Measurements from ENCODE around the gene XK.

Gene XK

GRCh38 chrX:37697169-37697760 is 11.7 kb downstream of the XK start:
- DNase-seq, result no peak
- no peak for TF ChIP-seq GATA1 (IDR thresholded peaks at IDR 0.05; ENCODE audit: low read depth, low read length)
- no peak for TF ChIP-seq POLR2A (IDR thresholded peaks at IDR 0.05; ENCODE audit: low read length)

DNA sequence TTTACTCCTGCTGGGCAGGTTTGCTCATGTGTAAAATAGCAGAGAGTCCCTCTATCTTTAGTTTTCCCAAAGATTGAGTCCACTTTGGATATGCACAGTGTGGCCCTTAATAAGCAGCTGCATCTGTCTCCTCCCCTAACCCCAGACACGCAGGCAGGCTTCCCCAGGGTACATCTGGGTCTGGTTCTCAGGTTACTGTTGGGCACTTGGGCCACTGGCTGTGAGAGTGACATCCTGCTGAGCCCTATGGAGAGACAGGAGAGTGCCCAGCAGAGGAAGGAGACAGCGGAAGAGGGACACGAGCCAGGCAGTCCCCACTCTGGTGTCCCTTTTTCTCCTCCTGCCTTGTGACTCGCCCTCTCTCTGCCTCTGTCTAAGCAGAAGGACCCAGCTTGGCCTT is 16.0 kb downstream of the XK start:
- DNase-seq, result no peak
- TF ChIP-seq POLR2A (IDR thresholded peaks at IDR 0.05; ENCODE audit: low read length) (no peak), GATA1 (IDR thresholded peaks at IDR 0.05; ENCODE audit: low read depth, low read length) (no peak)

- no peak for DNase-seq
- TF ChIP-seq POLR2A (IDR thresholded peaks at IDR 0.05; ENCODE audit: low read length), result no peak
- TF ChIP-seq GATA1 (IDR thresholded peaks at IDR 0.05; ENCODE audit: low read depth, low read length), result no peak
Measured at GRCh38 chrX:37711991-37712390, 26.4 kb downstream of the XK start.

DNA sequence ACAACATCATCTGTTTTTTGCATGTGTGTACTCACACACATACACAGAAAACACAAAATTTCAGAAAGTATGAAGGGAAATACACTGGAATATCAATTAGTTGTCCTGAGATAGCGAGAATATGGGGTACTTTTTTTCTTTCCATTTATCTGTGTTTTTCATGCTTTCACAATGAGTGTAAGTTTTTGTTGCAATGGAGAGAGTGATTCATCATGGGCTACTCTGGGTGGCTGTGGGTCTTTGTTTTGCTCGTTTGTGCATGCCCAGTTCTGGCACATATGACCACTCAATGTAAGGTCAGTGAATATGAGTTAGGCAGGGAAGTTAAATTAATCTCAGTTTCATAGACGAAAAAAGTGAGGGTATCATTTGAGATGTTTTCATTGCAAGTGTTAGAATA is 26.9 kb downstream of the XK start:
- TF ChIP-seq POLR2A (IDR thresholded peaks at IDR 0.05; ENCODE audit: low read length) (no peak), GATA1 (IDR thresholded peaks at IDR 0.05; ENCODE audit: low read depth, low read length) (no peak)
- DNase-seq, result no peak

DNA sequence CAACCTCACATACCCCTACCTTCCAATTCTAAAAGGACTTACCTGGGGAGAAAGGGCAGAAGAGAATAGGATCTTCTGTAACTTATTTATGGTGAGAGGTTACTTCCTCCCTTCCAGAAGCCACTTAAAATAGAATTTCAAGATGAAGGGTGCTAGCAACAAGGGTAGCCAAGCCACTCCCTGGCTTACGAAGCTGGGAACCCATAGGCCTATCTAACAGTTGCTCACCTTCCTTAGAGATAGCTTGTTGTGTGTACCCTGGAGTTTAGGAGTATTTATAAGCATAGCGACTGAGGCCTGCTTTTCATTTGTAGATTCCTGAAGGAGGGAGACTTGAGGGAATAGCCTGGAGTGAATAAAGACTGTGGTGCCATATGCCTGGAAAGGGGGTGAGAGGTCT is 28.9 kb downstream of the XK start:
- TF ChIP-seq GATA1 (IDR thresholded peaks at IDR 0.05; ENCODE audit: low read depth, low read length), result no peak
- TF ChIP-seq POLR2A (IDR thresholded peaks at IDR 0.05; ENCODE audit: low read length), result no peak
- DNase-seq, result no peak

GRCh38 chrX:37716602-37717001 is 31.0 kb downstream of the XK start:
- DNase-seq, result peak; percentile 74 to 87
- no peak for TF ChIP-seq POLR2A (IDR thresholded peaks at IDR 0.05; ENCODE audit: low read length)
- peak; percentile 18 for TF ChIP-seq GATA1 (IDR thresholded peaks at IDR 0.05; ENCODE audit: low read depth, low read length)

- TF ChIP-seq GATA1 (IDR thresholded peaks at IDR 0.05; ENCODE audit: low read depth, low read length) (no peak), POLR2A (IDR thresholded peaks at IDR 0.05; ENCODE audit: low read length) (no peak)
- DNase-seq, result peak; percentile 46 to 51
Measured at GRCh38 chrX:37717708-37718107, 32.1 kb downstream of the XK start.

GRCh38 chrX:37722595-37722994 is 37.0 kb downstream of the XK start:
- DNase-seq, result no peak
- TF ChIP-seq GATA1 (IDR thresholded peaks at IDR 0.05; ENCODE audit: low read depth, low read length), result no peak
- no peak for TF ChIP-seq POLR2A (IDR thresholded peaks at IDR 0.05; ENCODE audit: low read length)

- TF ChIP-seq POLR2A (IDR thresholded peaks at IDR 0.05; ENCODE audit: low read length) (no peak), GATA1 (IDR thresholded peaks at IDR 0.05; ENCODE audit: low read depth, low read length) (no peak)
- no peak for DNase-seq
Measured at GRCh38 chrX:37726346-37726745, 40.8 kb downstream of the XK start.

DNA sequence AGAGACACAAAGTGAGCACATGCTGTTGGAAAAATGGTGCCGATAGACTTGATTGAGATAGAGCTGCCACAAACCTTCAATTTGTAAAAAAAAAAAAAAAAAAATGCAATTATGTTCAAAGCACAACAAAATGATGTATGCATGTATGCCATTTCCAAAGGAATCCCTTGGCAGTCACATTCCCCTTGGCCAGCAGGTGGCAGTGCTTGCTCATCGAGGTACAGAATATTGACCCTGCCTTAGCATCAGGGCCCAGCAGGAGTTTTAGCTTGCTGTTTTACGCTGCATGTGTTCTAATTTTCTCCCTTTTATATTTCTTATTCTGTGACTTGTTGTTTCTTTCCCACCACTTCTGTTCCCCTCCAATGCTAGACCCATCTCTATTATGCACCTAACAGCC is 59.8 kb downstream of the XK start:
- TF ChIP-seq GATA1 (IDR thresholded peaks at IDR 0.05; ENCODE audit: low read depth, low read length) (no peak), POLR2A (IDR thresholded peaks at IDR 0.05; ENCODE audit: low read length) (no peak)
- DNase-seq, result peak; percentile 71 to 84

DNA sequence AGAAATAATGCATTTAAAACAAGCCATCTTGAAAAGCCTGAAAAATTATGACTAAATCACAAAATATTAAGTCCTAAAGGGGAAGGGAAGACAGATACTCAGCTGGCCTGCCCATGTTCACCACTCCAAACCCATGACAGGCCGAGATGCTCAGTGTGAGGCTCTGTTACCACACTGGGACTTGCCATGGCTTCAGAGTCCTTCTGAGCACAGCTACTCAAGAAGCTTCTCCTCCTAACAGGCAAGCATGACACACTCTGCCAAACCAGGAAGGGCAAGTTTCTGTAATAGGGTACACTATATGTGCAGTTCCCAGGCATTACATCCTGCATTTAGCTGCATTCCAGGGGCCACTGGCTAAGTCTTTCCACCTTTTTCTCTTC is 60.2 kb downstream of the XK start:
- DNase-seq, result no peak
- TF ChIP-seq POLR2A (IDR thresholded peaks at IDR 0.05; ENCODE audit: low read length) (no peak), GATA1 (IDR thresholded peaks at IDR 0.05; ENCODE audit: low read depth, low read length) (no peak)

GRCh38 chrX:37746218-37746941 is 60.8 kb downstream of the XK start:
- TF ChIP-seq GATA1 (IDR thresholded peaks at IDR 0.05; ENCODE audit: low read depth, low read length) (no peak), POLR2A (IDR thresholded peaks at IDR 0.05; ENCODE audit: low read length) (no peak)
- no peak for DNase-seq

GRCh38 chrX:37746951-37747350 is 61.4 kb downstream of the XK start:
- TF ChIP-seq POLR2A (IDR thresholded peaks at IDR 0.05; ENCODE audit: low read length), result no peak
- no peak for TF ChIP-seq GATA1 (IDR thresholded peaks at IDR 0.05; ENCODE audit: low read depth, low read length)
- no peak for DNase-seq

- TF ChIP-seq GATA1 (IDR thresholded peaks at IDR 0.05; ENCODE audit: low read depth, low read length) (no peak), POLR2A (IDR thresholded peaks at IDR 0.05; ENCODE audit: low read length) (no peak)
Measured at GRCh38 chrX:37752281-37752680, 66.7 kb downstream of the XK start.

DNA sequence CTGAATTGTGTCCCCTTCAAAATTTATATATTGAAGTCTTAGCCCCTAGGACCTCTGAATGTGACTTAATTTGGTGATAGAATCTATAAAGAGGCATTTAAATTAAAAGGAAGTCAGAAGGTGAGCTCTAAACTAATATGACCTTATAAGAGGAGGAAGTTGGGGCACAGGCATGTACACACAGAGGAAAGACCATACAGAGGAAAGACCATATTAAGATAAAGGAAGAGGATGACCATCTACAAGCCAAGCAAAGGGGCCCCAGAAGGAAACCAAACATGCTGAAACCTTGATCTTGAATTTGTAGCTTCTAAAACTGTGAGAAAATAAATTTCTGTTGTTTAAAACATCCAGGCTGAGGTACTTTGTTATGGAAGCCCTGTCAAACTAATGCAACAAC is 67.3 kb downstream of the XK start:
- TF ChIP-seq POLR2A (IDR thresholded peaks at IDR 0.05; ENCODE audit: low read length) (no peak), GATA1 (IDR thresholded peaks at IDR 0.05; ENCODE audit: low read depth, low read length) (no peak)
- no peak for DNase-seq

More at GRCh38 chrX:37752281-37752680, 66.7 kb downstream of the XK start:
- DNase-seq, result no peak
